NCI-H460 (cell line): ENCODE results near the gene FADD. TPM values are rescaled to one million over a fixed set of nuclear protein-coding genes. Genes with fewer than 3 reads are reported as not detected.

ENCODE experiments used
- DNase-seq: peaks from one replicate; pipeline ENCODE4 v3.0.0-alpha.2; 2016; ENCODE audit warnings: low read depth; ENCODE audit errors: extremely low read depth
- polyA plus RNA-seq: library from polyadenylated mRNA; depleted of rRNA; stranded (reverse); fragments of >200 nt; gene quantifications from 2 replicates; pipeline ENCODE4 v1.2.3, GENCODE V29; 2014; cell fraction: nucleus; rRNA removed
- total RNA-seq: library from RNA; depleted of rRNA; stranded (reverse); fragments of >200 nt; shearing (Covaris generic); gene quantifications from 2 replicates; pipeline ENCODE4 v1.2.3, GENCODE V29; 2014; rRNA removed

Gene FADD
- 21.4 and 22.3 TPM in 2 replicates for total RNA-seq
- 26.0 and 29.5 TPM in 2 replicates for polyA plus RNA-seq

DNA sequence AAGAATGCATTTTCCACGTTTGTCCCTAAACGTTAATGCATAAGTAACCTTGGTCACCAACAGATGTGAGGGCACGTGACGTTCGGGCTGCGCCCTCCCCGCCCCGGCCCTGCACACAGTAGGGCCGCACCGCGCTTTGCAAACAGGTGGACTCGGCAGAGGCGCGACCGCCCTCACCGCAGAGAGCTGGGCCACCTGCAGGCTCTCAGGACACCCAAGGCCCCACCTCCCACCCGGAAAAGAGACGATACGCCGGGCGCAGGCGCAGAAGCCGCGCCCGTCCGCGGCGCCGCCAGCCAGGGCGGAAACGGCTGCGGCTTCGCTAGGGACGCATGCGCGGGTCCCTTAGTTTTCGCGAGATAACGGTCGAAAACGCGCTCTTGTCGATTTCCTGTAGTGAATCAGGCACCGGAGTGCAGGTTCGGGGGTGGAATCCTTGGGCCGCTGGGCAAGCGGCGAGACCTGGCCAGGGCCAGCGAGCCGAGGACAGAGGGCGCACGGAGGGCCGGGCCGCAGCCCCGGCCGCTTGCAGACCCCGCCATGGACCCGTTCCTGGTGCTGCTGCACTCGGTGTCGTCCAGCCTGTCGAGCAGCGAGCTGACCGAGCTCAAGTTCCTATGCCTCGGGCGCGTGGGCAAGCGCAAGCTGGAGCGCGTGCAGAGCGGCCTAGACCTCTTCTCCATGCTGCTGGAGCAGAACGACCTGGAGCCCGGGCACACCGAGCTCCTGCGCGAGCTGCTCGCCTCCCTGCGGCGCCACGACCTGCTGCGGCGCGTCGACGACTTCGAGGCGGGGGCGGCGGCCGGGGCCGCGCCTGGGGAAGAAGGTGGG, at the start of gene FADD:
FADD (plus strand) TSS at position 377 of the 831 bp plus-strand sequence; CDS start at position 541, 164 bp downstream.
- peak; percentile 87 for DNase-seq

GRCh38 chr11:70155386-70155785, 47.7 kb upstream of the FADD start:
- no peak for DNase-seq

DNA sequence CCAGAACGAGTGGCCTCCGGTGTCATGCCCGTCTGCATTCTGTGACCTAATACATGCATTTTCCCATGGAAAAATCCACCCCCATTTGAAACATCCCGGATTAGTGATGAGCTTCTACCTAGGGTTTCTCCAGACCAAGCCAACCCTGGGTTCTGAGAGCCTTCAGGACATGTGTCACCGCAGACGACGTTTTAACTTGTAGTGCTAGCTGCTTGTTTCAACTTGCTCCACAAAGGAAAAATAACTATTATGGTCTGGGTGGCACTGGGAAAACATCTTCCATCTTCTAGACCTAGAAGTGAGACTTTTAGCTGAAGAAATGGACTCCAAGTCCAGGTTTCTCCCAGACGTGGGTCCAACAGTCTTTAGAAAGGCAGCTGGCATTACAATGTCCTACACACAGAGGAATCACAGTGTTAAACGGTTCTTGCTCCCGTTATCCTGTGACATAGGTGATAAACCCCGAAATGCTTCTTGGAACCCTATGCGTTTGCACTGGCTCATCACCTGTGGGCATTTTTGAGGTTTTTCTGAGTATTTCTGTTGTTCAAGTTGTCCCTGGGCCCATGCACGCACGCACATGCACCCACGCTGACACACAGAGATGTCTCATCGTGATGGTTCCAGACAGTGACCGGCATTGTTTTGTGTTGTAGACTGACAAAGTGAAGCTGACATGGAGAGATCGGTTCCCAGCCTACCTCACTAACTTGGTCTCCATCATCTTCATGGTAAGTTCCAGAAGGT, 46.6 kb upstream of the FADD start:
- no peak for DNase-seq

DNA sequence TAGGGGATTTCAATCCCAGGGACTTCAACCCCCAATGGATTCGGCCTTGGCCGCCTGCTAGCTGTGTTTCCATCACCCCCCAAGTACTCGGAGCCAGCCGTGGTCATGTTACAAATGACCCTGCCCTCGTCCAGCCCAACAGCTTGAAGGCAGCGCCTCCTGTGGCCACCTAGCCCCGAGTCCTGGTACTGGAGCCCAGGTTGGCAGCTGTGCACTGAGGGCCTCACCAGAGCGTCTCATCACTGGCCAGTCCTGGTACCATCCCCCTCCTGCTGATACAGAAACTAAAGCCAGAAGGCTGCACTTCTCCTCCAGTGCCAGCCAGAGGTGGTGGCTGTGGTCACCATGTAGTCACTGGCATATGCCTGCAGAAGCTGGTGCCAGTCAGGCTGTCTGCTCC, 44.9 kb upstream of the FADD start:
- DNase-seq, result no peak

- no peak for DNase-seq
Measured at GRCh38 chr11:70158757-70159389, 44.2 kb upstream of the FADD start.

DNA sequence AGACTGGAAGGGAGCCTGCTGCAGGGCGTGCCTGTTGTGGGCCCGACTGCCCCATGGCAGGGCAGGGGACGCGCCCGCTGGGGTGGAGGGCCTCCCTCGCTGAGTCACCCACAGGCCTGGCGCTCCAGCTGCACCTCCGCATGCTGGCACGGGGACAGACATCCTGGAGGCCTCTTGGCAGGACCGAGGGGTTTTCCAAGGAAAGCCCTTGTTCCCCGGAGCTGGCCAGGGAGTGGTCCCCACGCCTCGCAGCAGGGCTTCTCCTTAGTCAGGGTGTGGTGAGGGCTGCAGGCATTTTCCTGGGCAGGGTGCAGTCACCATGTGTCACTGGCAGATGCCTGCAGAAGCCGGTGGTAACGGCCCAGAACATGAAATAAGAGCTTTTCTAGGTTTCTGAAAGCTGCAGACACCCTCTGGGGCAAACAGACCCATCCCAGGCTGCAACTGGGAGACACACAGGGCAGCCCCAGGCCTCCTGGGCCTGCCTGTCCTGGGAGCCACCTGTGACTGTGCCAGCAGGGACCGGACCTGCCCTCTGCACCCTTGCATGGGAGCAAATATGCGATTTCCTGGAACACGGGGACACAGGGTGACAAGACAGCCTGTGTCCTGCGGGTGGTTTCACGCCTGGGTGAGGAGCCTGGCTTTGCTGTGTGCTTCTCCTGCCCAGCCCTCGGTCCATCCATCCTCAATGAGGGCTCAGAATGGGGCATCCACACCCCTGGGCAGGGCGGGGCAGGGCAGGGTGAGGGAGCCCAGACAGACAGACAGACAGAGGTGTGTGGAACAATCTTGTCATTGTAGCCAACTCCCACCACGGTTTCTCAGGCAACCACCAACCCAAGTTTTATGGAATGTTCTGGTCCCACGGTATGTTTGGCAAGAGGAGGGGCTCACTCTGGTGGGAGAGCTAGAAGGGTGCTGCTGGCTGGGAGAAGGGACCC, 43.2 kb upstream of the FADD start:
- DNase-seq, result peak; percentile 61

DNA sequence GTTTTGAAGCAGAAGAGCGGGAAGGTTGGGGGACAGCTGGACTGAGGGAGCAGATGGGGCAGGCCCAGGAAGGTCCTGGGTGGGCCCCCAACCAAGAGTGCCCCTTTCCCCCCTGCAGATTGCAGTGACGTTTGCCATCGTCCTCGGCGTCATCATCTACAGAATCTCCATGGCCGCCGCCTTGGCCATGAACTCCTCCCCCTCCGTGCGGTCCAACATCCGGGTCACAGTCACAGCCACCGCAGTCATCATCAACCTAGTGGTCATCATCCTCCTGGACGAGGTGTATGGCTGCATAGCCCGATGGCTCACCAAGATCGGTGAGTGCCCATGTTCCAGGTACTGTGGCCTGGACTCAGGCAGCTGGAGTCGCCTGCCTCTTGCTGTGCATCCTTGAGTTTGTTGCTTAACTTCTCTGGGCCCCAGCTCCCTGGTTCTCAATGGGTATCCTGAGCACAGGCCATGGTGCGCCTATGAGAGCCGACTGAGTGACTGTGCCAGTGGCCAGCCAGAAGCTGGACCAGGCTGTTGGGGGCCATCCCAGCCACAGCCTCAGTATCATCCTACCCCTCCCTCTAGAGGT, 42.0 kb upstream of the FADD start:
- DNase-seq, result no peak

GRCh38 chr11:70164705-70165104, 38.4 kb upstream of the FADD start:
- DNase-seq, result no peak

- DNase-seq, result no peak
Measured at GRCh38 chr11:70167120-70167519, 36.0 kb upstream of the FADD start.

- no peak for DNase-seq
Measured at GRCh38 chr11:70167723-70168404, 35.2 kb upstream of the FADD start.

- no peak for DNase-seq
Measured at GRCh38 chr11:70168405-70168754, 34.7 kb upstream of the FADD start.

GRCh38 chr11:70169127-70169526, 34.0 kb upstream of the FADD start:
- DNase-seq, result no peak

DNA sequence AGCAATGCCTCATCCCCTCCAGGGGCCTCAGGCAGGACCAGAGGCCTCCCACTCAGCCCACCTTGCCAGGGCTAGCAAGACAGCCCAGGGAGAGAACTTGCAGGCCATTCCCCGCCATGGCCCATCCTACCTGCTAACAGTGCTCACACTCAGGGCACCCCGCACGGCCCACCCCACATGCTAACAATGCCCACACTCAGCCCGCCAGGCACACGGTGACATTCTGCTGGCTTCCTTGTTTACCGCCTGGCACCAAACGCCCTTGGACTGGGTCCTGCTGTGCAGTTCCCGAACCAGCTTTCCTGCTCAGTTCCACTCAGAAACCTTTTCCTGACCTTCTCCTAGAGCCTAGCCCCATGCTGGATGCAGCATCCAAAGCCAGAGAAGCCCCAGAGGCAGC, 33.5 kb upstream of the FADD start:
- DNase-seq, result no peak

DNA sequence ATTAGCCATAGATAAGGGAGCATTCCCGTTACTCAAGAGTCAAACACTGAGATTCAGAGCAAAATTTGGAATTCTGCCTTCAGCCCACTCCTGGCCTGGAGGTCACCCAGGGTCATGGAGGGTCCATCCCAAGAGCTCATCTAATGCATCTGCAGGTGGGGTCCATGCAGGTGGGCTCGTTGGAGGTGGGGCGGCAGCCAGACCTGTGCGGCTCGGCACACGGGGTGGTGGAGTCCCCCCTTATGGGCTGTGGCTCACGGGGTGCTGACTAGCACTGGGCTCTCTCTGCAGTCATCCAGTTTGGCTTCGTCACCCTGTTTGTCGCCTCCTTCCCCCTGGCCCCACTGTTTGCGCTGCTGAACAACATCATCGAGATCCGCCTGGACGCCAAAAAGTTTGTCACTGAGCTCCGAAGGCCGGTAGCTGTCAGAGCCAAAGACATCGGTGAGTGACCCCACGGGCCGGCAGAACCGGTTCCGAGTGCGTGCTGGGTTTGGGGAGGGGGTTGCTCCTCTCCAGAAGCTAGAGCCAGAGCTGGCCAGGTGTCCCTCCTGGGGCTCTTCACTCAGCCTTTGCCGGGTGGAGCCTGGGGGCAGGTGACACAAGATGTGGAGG, 32.4 kb upstream of the FADD start:
- DNase-seq, result no peak

DNA sequence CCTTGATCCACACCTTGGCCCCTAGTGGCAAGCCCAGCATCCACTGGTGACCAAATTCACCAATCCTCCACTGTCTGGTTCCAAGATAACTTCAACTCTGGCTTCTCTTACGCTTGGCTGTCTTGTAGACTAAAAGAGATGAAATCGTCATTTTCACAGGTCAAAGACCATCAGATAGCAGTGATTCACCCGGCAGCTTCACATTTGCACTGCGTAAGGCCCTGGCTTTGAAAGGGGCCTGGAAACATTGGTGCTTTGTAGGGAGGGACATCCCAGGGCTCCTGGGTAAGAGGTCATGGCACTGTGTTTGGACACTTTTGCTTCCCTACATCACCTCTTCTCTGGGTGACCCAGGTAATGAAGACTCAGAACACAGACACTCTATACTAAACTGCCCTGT, 30.1 kb upstream of the FADD start:
- no peak for DNase-seq

DNA sequence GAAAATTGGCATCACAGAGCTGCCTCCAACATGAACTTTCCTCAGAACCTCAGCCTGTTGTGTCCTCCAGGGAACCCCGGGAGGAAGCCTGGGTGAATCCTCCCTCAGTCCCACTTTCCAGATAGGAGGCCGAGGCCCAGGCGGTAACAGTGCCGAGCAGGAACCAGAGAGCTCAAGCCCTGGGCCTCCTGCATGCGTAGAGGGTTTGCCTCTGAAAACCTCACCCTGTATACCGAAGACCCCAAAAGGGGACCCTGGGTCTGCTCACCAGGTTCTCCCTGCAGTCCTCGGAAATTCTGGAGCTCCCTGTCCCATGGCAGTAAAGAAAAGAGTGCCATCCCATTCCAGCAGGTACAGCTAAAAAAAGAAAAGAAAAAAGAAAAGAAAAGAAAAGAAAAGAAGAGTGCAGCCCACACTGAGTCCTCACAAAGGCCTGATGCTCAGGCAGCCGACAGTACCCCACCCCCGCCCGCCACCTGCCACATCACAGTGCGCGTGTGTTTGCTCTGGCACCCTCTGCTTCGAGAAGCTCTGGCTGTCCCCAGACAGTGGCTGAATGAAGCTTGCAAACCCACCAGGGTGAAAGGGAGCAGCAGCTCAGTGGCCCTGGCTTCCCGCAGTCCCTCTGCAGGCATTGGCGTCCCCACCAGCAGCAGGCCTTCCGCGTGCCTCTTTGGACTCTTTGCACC, 28.4 kb upstream of the FADD start:
- no peak for DNase-seq

GRCh38 chr11:70175236-70175698, 27.8 kb upstream of the FADD start:
- no peak for DNase-seq
